SKM-1 treated with dmso at 0.1 percent for 144 hours (cell line): ENCODE measurements around the gene SPEF1.

ENCODE experiments used
- DNase-seq: peaks from one replicate; lab custom pipeline; 2025; ENCODE audit not compliant: unreplicated experiment; lab: John Stamatoyannopoulos, UW

SPEF1 gene

GRCh38 chr20:3767427-3768341 is 13.6 kb downstream of the SPEF1 start, which contains the start of gene ADISSP:
TSS of gene ADISSP (minus strand) at chr20:3767753. CDS start at chr20:3760100, 7,653 bp downstream.
- DNase-seq: peak; percentile 75

DNA sequence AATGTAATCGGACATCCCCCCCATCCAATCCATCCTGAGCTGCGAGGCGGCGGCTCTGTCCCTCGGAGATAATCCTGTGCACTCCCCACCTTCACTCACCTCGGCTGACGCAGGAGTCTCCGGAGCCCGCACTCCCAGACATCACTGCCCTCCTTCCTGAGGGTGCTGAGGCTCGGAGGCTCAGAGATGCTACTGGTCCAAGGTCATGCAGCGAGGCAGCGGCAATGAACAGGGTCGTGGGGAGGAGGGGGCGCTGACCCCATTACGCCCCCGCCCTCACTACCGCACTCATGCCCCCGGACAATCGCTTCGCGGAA is 14.2 kb downstream of the SPEF1 start:
- no peak for DNase-seq

GRCh38 chr20:3766422-3767109 is 14.7 kb downstream of the SPEF1 start:
- DNase-seq: no peak

GRCh38 chr20:3765171-3765882 is 15.9 kb downstream of the SPEF1 start:
- no peak for DNase-seq

DNA sequence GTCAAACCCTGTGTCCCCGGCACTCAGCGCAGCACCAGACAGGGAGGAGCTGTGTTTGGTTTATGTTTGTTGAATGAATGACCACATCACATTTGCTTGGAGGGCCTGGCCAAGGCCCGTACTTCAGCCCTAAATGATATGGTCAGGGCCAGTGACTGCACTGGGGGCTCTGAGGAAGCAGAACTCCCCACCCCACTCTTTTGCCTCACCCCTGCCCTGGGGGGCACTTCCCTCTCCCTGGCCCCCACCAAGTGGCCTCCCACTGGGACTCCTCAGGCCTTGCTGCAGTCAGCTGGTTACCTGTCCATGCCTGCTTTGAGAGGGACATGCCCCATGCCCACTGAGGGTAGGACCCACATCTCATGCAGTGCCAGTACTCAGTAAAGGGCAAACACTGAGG is 16.6 kb downstream of the SPEF1 start:
- DNase-seq: no peak

DNA sequence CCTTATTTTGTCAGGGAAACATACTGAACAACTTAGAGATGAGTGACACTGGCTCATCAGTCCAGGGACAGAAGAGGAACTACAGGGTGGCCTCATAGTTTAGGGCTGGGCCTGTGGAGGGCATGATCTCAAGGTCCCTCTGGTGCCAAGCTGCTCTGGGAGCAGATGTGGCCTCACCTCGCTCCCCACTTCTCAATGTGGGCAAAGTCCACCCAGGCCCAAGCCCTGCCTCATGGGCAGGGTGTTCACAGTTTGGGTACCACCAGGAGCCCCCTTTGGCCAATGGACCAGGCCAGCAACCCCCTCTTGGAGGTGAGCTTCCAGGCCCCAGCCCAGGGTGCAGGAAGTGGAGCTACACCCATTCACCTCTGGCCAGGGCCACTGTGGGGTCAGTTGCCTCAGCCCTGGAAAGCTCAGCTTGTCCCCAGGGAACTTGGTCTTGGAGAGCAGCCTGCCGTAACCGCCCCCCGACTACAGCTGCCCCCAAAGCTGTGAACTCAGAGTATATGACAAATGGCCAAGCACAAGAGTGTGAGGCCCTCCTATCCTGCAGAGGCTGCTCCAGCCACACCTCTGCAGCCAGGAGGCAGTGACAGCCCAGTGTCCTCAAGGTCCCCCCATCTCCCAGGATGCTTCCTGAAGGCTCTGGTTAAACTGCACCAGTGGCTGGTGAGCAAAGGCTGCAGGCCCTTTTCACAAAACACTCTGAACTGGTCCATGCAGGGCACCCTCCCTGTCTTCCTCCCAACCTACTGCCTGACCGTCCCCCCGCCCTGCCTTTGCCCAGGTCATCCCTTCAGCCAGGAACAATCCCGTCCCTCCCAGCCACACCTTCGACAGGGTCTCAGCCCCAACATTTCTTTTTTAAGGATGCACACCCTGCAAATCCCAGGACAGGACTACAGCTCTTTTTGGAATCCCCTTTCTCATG is 17.3 kb downstream of the SPEF1 start:
- DNase-seq: no peak

DNA sequence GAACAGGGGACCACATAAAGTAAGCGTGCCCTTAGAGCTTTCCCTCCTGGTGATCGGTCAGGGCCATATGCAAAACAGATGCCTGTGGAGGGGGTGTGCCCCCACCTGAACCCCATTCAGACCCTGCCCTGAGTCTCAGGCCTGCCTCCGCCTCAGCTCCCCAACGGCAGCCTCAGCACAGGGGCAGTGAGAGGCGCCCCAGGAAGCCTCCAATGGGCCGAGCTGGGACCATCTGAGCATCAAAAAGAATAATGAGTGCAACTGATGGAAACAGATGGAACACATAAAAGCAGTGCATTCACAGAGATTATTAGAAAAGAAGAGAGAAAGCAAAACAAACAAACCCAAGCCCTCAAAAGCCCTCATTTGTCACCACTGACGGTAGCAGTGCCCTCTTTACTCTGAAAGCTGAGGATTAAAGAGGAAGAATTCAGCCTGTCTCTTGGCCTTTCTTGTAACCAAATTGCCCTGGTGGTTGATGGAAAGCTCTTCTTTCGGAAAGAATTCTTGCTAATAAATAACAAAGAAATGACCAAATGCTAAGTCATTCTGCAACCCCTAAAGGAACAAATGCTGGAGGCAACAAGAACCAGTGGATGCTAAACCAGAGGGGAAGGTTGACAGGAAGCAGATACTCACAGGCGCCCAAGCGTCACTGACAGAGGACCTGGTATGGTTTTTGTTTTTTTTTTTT is 20.4 kb downstream of the SPEF1 start:
- DNase-seq: no peak

GRCh38 chr20:3759884-3760283 is 21.4 kb downstream of the SPEF1 start:
- DNase-seq: no peak

DNA sequence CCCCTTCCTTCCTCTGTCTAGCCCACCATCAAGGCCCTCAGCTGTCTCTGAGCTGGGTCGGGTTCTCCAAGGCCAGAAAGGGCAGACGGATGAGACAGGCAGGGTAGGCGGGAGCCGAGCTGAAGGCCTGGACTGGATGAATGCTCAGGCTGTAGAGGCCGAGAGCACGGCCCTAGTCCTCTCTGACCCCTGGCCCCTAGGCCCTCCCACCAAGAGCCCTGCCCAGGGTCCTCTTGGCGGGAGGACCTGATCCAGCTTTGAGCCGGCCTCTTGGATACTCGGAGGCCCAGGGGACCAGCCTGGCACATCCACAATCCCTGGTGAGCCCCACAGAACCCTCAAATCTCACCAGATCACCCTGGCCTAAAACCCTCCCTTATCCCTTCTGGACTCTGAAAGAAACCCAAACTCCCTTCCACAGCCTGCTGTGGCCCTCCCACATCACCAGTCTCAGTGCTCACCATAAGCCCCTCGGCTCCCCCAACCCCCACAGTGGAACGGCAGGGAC is 21.9 kb downstream of the SPEF1 start:
- DNase-seq: no peak

DNA sequence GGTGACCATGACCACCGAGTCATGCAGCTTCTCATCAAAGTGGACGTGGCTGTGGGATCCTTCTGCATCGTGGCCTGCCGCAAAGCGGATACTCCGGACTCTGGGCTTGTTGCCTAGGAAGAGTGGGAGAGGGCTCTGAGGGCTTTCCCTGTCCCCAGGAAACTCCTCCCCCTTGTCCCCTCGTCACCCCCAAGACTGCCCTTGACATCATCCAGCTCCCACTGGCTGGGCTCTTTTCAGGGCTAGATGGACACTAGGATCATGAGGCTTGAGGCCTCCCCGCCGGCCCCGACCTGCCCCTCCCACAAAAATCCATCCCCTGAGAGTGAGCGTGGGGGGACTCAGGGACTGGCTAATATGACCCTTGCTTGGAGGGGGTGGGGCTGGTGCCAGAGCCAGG is 22.7 kb downstream of the SPEF1 start:
- DNase-seq: no peak

DNA sequence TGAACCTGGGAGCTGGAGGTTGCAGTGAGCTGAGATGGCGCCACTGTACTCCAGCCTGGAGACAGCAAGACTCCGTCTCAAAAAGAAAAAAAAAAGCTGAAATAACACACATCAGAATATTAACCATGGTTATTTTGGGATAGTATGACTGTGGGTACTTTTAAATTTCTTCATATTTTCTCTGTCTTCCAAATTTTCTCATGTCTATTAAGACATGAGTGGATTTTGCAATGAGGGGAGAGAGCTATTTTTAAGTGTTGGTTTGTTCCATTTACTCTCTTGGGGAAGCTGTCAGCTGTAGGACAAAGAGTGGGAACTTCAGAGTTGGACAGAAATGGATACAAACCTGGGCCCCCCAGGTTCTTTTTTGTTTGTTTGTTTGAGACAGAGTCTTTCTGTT is 24.0 kb downstream of the SPEF1 start:
- DNase-seq: no peak

- DNase-seq: no peak
These were observed 25.3 kb downstream of the SPEF1 start for GRCh38 chr20:3755814-3756480.

DNA sequence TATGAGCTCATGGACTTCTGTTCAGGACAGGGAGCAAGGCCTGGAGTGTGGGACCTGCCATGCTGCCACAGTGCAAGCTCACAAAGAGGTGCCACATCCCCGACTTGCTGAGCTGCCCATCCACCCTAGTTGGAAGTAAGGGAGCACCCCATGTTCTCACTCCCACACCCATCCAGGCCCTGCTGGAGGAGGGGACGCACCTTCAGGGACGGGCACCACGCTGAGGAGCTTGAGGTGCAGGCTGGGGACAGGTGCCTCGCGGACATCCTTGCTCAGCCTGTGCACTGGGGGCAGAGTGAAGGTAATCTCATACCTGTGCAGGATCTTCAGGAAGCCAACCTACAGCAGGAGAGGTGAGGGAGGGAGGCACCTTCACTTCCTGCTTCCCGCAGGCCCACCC is 26.0 kb downstream of the SPEF1 start:
- no peak for DNase-seq

DNA sequence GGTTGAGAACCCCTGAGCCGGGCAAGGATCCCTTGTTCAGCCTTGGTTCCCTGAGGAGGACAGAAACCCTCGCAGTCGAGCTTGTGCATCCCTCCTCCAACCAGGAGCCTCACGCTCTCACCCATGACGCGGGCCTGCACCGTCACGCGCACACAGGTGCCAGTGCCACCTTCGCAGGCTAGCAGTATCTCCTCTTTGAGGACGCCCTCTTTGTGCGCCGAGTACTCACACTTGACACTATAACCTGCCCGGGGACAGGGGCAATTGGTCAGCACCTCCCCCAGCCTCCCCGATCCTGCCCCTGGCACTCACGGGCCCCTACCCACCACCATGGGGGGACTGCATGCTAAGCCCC is 27.0 kb downstream of the SPEF1 start:
- no peak for DNase-seq

DNA sequence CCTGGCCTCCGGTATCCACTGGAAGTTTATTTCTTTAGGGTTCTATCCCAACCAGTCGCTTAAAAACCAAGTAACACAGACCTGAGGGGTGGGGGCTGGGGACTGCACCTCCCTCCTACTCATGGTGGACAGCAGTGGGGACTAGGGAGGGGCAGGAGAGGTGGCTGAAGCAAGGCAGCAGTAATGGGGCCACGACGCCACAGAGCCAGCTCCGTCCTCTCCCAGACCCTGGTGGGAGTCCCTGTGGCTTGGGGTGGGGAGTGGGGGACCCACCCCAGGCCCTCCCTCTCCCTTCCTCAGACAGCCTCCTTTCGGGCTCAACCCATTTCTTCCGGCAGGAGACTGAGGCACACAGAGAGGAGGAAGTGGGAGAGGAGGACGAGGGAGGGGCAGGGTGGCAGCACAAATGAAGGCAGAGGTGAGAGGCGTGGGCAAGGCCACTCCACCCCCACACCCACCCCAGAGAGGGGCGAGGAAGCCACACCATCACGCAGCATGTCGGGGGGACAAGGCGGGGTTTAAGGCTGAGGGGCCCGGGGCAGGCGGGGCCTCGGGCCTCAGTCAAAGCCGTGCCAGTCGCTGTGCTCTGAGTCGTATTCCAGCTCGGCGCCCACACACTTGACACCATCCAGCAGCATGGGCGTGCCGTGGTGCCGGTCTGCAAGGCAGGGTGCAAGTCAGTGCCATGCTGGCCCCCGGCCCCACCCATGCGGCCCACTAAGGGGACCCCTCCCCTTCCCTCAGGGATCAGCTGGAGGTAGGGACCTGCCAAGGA is 27.6 kb downstream of the SPEF1 start:
- no peak for DNase-seq

- DNase-seq: peak; percentile 20
These were observed 28.1 kb downstream of the SPEF1 start for GRCh38 chr20:3753098-3753497.

DNA sequence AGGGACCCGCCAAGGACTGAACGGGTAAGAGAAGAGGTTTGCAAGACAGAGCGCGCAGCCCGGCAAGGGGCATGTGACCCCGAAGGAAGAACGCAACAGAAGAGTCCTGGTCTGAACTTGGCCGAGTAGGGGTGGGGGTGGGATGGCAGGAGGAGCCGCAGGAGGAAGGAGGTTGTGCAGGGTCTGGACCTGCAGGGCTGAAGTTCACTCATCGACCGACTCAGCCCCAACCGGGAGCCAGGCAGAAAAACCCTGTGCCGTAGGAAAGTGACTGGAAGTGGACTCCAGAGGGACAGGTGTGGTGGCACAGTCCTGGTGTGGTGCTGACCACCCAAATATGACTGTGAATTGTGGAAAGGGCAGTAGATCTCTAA is 28.9 kb downstream of the SPEF1 start:
- no peak for DNase-seq

DNA sequence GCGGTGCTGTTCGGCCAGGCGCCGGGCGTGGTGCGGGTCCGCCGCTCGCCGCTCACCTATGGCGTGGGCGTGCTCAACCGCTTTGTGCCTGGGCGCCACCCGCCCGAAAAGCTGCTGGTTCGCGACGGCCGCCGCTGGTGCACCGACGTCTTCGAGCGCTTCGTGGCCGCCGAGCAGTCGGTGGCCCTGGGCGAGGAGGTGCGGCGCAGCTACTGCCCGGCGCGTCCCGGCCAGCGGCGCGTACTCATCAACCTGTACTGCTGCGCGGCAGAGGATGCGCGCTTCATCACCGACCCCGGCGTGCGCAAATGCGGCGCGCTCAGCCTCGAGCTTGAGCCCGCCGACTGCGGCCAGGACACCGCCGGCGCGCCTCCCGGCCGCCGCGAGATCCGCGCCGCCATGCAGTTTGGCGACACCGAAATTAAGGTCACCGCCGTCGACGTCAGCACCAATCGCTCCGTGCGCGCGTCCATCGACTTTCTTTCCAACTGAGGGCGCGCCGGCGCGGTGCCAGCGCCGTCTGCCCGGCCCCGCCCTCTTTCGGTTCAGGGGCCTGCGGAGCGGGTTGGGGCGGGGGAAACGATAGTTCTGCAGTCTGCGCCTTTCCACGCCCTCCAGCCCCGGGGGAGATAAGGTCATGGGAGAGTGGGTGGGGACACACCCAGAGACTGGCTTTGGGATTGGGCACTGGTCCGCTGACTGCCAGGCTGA is 29.4 kb downstream of the SPEF1 start:
- DNase-seq: no peak
